GM23248 (cell line): ENCODE measurements around the gene BAHCC1.

Experiments
- EZH2 ChIP-seq: fragments of 200-600 bp; sonication (generic); IDR thresholded peaks from 2 replicates; pipeline ENCODE4 v1.6.1; 2018; ENCODE audit warnings: antibody characterized with exemption, mild to moderate bottlenecking; ENCODE audit not compliant: insufficient read depth, poor library complexity, severe bottlenecking
- EZH2phosphoT487 ChIP-seq: fragments of 200-600 bp; sonication (generic); IDR thresholded peaks from 2 replicates; pipeline ENCODE4 v1.6.1; 2018; ENCODE audit warnings: antibody characterized with exemption, moderate library complexity, mild to moderate bottlenecking, low read depth; ENCODE audit not compliant: insufficient read depth

GRCh38 chr17:81510785-81511553 is 115.7 kb downstream of the BAHCC1 start:
- TF ChIP-seq EZH2, result no peak
- no peak for TF ChIP-seq EZH2phosphoT487
